D721Med (cell line): ENCODE measurements around the gene TTLL11.

Experiments used
- DNase-seq: peaks from one replicate; pipeline ENCODE4 v3.0.0; 2011; ENCODE audit warnings: low spot score; ENCODE audit not compliant: insufficient read length
- FAIRE-seq: peaks from 2 replicates; lab custom pipeline; 2011; peaks lifted over from hg19 to GRCh38; lab: Jason Lieb, UNC
- TF ChIP-seq, protein P1 (sequence below): IDR thresholded peaks from 2 replicates; pipeline ENCODE4 v1.5.1; 2012; ENCODE audit warnings: mild to moderate bottlenecking, control low read depth; ENCODE audit not compliant: insufficient read depth; ENCODE audit errors: missing control alignments

The TTLL11 gene

GRCh38 chr9:122095010-122095767 is 2.1 kb upstream of the TTLL11 start:
- FAIRE-seq (no peak), DNase-seq (no peak)
- TF ChIP-seq, protein P1, sequence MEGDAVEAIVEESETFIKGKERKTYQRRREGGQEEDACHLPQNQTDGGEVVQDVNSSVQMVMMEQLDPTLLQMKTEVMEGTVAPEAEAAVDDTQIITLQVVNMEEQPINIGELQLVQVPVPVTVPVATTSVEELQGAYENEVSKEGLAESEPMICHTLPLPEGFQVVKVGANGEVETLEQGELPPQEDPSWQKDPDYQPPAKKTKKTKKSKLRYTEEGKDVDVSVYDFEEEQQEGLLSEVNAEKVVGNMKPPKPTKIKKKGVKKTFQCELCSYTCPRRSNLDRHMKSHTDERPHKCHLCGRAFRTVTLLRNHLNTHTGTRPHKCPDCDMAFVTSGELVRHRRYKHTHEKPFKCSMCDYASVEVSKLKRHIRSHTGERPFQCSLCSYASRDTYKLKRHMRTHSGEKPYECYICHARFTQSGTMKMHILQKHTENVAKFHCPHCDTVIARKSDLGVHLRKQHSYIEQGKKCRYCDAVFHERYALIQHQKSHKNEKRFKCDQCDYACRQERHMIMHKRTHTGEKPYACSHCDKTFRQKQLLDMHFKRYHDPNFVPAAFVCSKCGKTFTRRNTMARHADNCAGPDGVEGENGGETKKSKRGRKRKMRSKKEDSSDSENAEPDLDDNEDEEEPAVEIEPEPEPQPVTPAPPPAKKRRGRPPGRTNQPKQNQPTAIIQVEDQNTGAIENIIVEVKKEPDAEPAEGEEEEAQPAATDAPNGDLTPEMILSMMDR, result peak; percentile 68

GRCh38 chr9:122091682-122092592 is 1.2 kb downstream of the TTLL11 start:
- TF ChIP-seq, protein P1, result no peak
- no peak for DNase-seq
- no peak for FAIRE-seq

GRCh38 chr9:122090981-122091380 is 2.1 kb downstream of the TTLL11 start:
- DNase-seq (no peak), FAIRE-seq (no peak)
- TF ChIP-seq, protein P1, result no peak

DNA sequence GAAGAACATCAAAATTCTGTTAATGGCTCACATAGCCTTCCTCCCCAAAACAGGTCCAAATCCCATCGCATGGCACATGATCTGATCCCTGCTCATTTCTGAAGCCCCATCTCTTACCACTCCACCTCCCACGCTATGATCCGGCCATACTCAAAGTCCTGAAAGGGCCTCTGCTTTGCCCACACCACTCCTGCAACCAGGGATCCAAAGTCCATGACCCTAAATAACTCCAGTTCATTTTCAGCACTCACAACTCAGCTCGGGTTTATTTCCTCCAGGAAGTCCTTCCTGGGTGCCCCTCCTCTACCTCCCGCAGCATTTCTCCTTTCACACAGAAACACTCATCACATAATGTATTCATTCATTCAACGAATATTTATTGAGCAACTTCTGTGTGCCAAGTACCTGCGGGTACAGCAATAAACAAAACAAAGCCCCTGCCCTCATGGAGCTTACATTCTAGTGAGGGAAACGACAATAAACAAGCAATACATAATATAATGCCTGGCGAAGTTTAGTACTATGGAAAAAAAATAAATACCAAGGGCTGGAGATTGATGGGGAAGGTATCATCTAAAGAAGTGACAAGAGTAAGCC is 2.7 kb downstream of the TTLL11 start:
- TF ChIP-seq, protein P1, result no peak
- no peak for FAIRE-seq
- no peak for DNase-seq

- DNase-seq (no peak), FAIRE-seq (no peak)
- TF ChIP-seq, protein P1, result no peak
Observed at GRCh38 chr9:122088880-122089706, 4.0 kb downstream of the TTLL11 start.

DNA sequence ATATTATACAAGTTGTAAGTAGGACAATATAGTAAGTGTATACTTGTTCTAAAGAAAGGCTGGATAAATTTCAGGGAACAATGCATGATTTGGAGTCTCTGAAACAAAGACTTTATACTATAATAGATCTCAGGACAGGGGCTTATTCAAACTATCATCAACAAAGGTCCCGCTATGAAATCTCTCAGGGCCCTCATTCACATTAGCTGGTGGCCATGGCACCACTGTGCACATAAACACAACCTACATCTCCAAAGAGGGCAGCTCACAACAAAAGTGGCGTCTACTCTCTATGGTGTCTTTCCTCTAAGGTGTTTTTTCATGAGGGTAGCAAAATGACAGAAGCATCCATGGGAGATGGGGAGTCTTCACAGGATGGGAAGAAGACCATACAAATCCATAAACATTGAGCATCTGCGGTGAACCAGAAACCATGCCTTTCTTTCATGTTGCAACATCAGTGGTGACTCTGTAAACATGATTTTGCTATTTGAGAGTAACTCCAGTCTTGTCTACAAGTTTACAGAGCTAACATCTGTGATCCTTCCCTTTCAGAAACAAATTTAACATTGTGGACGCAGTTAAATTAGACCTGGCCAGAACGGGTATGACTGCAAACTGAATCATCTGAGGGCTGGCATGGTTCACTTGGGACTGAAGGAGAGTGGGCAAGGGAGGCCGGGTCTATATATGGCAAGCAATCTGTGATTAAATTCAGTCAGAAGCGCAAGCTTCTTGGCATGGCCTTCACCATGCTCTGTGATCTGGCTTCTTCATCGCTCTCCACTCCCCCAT is 5.5 kb downstream of the TTLL11 start:
- TF ChIP-seq, protein P1, result no peak
- FAIRE-seq (no peak), DNase-seq (no peak)
